ENCODE measurements around the gene CACNA2D3. TPM values are rescaled to one million over a fixed set of nuclear protein-coding genes. Genes with fewer than 3 reads are reported as not detected.

Gene CACNA2D3
- total and polyA plus RNA-seq, 2 experiments from 2014 or later, result 1.1 to 2.5 TPM

DNA sequence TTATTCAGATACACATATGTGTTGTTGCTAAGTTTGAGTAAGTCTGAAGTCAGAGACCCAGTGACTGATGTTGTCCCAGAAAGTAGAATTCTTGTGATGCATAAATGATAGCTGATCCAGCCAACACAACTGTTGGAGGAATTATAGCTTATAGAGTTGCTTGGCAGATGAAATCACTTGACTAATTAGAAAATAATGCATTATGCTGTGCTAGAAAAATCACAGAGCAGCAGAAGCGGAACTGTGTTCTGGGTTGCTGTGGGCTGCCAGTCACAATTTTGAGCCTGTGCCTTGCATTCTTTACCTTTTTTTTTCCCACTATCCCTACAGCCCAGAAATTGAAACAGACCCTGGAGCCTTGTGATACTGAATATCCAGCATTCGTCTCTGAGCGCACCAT lies 895.5 kb downstream of the CACNA2D3 start:
- H3K79me2 ChIP-seq, result no peaks in the 10 kb centered on the region
- no peak overlapping the region for H2AFZ ChIP-seq
- no peaks in the 10 kb centered on the region for H3K9me3 ChIP-seq (ENCODE audit: low read depth)
- H4K20me1 ChIP-seq (ENCODE audit: insufficient read depth, poor library complexity, severe bottlenecking), result no peaks in the 10 kb centered on the region
- H3K4me2 ChIP-seq, result no peak overlapping the region
- H3K9me2 ChIP-seq (replicated peaks; ENCODE audit: insufficient read depth), result no peaks in the 10 kb centered on the region
- no peak for DNase-seq (ENCODE audit: low spot score)
- no peaks in the 10 kb centered on the region for H3K27me3 ChIP-seq
- no peak overlapping the region for H3K27ac ChIP-seq
- no peak overlapping the region for H3K4me3 ChIP-seq
- WGBS (ENCODE audit: low lambda C conversion rate, missing lambda C conversion rate), result 92% methylated on average over 3 of the region's 3 CpGs
- no peaks in the 10 kb centered on the region for H3K36me3 ChIP-seq (replicated peaks; ENCODE audit: insufficient read depth, low read depth)
- no peak for TF ChIP-seq EZH2phosphoT487 (IDR thresholded peaks at IDR 0.05; ENCODE audit: low read depth, severe bottlenecking, unreplicated experiment)
- TF ChIP-seq, protein P1, sequence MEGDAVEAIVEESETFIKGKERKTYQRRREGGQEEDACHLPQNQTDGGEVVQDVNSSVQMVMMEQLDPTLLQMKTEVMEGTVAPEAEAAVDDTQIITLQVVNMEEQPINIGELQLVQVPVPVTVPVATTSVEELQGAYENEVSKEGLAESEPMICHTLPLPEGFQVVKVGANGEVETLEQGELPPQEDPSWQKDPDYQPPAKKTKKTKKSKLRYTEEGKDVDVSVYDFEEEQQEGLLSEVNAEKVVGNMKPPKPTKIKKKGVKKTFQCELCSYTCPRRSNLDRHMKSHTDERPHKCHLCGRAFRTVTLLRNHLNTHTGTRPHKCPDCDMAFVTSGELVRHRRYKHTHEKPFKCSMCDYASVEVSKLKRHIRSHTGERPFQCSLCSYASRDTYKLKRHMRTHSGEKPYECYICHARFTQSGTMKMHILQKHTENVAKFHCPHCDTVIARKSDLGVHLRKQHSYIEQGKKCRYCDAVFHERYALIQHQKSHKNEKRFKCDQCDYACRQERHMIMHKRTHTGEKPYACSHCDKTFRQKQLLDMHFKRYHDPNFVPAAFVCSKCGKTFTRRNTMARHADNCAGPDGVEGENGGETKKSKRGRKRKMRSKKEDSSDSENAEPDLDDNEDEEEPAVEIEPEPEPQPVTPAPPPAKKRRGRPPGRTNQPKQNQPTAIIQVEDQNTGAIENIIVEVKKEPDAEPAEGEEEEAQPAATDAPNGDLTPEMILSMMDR (IDR thresholded peaks at IDR 0.05; ENCODE audit: poor library complexity), result no peak
- TF ChIP-seq EZH2 (IDR thresholded peaks at IDR 0.05; ENCODE audit: borderline replicate concordance), result no peak
- no peaks in the 10 kb centered on the region for H3K4me1 ChIP-seq (ENCODE audit: insufficient read depth)

DNA sequence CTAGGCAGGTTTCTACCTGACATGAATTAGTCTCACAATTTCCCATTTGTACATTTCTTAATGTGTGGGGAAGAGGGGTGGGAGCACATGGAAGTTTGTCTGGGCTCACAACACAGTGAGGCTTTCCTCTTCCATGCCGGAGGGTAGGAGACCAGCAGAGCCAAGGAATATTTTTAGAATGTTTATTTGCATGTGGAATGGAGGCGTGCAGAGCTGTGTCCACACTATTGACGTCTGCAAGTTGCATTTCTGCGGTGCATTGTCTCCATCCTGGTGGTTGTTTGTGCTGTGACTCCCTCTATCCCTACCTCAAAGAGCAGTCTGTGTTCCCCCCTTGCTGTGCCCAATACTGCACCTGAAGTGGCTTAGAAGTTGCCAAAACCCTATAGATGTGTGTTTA lies 908.6 kb downstream of the CACNA2D3 start:
- no peak overlapping the region for H3K4me3 ChIP-seq
- DNase-seq (ENCODE audit: low spot score), result no peak
- peaks cover 4% of the 10 kb centered on the region for H3K27me3 ChIP-seq
- no peaks in the 10 kb centered on the region for H3K79me2 ChIP-seq
- no peak overlapping the region for H3K4me2 ChIP-seq
- H3K36me3 ChIP-seq (replicated peaks; ENCODE audit: insufficient read depth, low read depth), result no peaks in the 10 kb centered on the region
- no peak overlapping the region for H2AFZ ChIP-seq
- H3K9me2 ChIP-seq (replicated peaks; ENCODE audit: insufficient read depth), result no peaks in the 10 kb centered on the region
- no peaks in the 10 kb centered on the region for H3K4me1 ChIP-seq (ENCODE audit: insufficient read depth)
- no peaks in the 10 kb centered on the region for H3K9me3 ChIP-seq (ENCODE audit: low read depth)
- H3K27ac ChIP-seq, result no peak overlapping the region
- WGBS (ENCODE audit: low lambda C conversion rate, missing lambda C conversion rate), result 78% methylated on average over 4 of the region's 4 CpGs
- TF ChIP-seq EZH2 (IDR thresholded peaks at IDR 0.05; ENCODE audit: borderline replicate concordance) (no peak), EZH2phosphoT487 (IDR thresholded peaks at IDR 0.05; ENCODE audit: low read depth, severe bottlenecking, unreplicated experiment) (no peak)
- TF ChIP-seq, protein P1 (IDR thresholded peaks at IDR 0.05; ENCODE audit: poor library complexity), result no peak
- H4K20me1 ChIP-seq (ENCODE audit: insufficient read depth, poor library complexity, severe bottlenecking), result no peaks in the 10 kb centered on the region

DNA sequence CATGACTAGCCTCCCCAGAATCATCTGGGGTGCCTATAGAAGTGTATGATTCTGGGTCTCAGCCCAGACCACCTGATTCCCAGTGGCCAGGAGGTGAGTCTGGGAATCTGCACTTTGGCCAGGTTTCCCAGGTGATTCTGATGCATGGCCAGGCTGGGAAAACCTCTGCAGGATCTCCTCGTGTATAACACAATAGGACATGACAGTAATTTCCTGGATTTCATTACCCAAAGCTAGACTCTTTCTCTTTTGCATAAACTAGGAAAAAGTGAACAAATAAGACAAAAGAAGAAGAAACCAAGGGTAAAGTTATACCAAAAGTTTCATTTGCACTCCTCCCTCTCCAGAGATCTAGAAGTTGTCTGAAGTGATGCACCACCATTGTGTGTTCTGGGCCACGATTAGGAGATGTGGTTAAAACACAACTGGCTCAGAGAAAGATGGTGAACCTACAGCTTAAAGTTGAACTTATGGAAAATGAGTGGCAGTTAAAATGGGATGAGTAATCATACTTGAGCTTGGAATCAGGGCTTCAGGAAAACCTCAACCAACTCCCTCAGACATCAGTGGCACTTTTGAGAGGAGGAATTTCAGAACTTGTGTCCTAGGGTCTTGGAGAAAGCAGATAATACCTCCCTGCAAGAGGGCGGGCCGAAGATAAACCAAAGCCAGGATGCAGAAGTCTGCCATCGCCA lies 914.7 kb downstream of the CACNA2D3 start:
- Histone ChIP-seq H3K27me3 (no peaks in the 10 kb centered on the region), H3K4me2 (no peak overlapping the region), H3K36me3 (replicated peaks; ENCODE audit: insufficient read depth, low read depth) (no peaks in the 10 kb centered on the region), H3K4me3 (no peak overlapping the region), H3K9me2 (replicated peaks; ENCODE audit: insufficient read depth) (no peaks in the 10 kb centered on the region), H4K20me1 (ENCODE audit: insufficient read depth, poor library complexity, severe bottlenecking) (no peaks in the 10 kb centered on the region), H3K9me3 (ENCODE audit: low read depth) (no peaks in the 10 kb centered on the region), H3K79me2 (no peaks in the 10 kb centered on the region), H3K4me1 (ENCODE audit: insufficient read depth) (no peaks in the 10 kb centered on the region), H3K27ac (no peak overlapping the region), H2AFZ (no peak overlapping the region)
- TF ChIP-seq EZH2 (IDR thresholded peaks at IDR 0.05; ENCODE audit: borderline replicate concordance) (no peak), EZH2phosphoT487 (IDR thresholded peaks at IDR 0.05; ENCODE audit: low read depth, severe bottlenecking, unreplicated experiment) (no peak)
- TF ChIP-seq, protein P1 (IDR thresholded peaks at IDR 0.05; ENCODE audit: poor library complexity), result no peak
- 79% methylated on average over 5 of the region's 5 CpGs for WGBS (ENCODE audit: low lambda C conversion rate, missing lambda C conversion rate)
- DNase-seq (ENCODE audit: low spot score), result no peak

All from hepatocyte (in vitro differentiated cells).